Nucleus accumbens (tissue), 56 donors: Measurements from ENCODE around the gene CKLF.
"Not testable (repeated sequence)": the region's sequence is repeated elsewhere in the genome, so short reads cannot be mapped to it uniquely, and the experiment has no call there.

Experiments
- DNase-seq, 56 donors: peaks; one replicate each; lab custom pipeline; 2025; lab: John Stamatoyannopoulos, UW

The CKLF gene

GRCh38 chr16:66563574-66564334 is 11.4 kb downstream of the CKLF start:
- no peak for DNase-seq

GRCh38 chr16:66566051-66566901 is 13.9 kb downstream of the CKLF start, which contains the start of gene CMTM1:
Gene CMTM1, plus strand, starts transcription at chr16:66566439. Its CDS starts 75 bp downstream, at chr16:66566514.
- no peak for DNase-seq

- DNase-seq, result not testable (repeated sequence)
These were observed 14.9 kb downstream of the CKLF start for GRCh38 chr16:66567270-66567669.

- no peak for DNase-seq
These were observed 16.0 kb downstream of the CKLF start for GRCh38 chr16:66568355-66568754.

- DNase-seq, result no peak
These were observed 16.8 kb downstream of the CKLF start for GRCh38 chr16:66569131-66569530.

- DNase-seq, result no peak
These were observed 17.5 kb downstream of the CKLF start for GRCh38 chr16:66569827-66570405.

GRCh38 chr16:66572356-66572755 is 20.0 kb downstream of the CKLF start:
- DNase-seq, result no peak

GRCh38 chr16:66574081-66574480 is 21.7 kb downstream of the CKLF start:
- DNase-seq, result no peak

GRCh38 chr16:66574531-66574930 is 22.2 kb downstream of the CKLF start:
- no peak for DNase-seq

GRCh38 chr16:66575060-66575459 is 22.7 kb downstream of the CKLF start:
- DNase-seq, result no peak

GRCh38 chr16:66576296-66576695 is 23.9 kb downstream of the CKLF start:
- DNase-seq, result no peak

GRCh38 chr16:66578651-66579531 is 26.5 kb downstream of the CKLF start, which contains the start of gene CMTM2:
Gene CMTM2, plus strand, starts transcription at chr16:66579463. Its CDS starts 145 bp downstream, at chr16:66579608.
- DNase-seq, result no peak

GRCh38 chr16:66580605-66581209 is 28.3 kb downstream of the CKLF start:
- no peak for DNase-seq

- DNase-seq, result no peak
These were observed 29.0 kb downstream of the CKLF start for GRCh38 chr16:66581246-66581952.

GRCh38 chr16:66585481-66586239 is 33.3 kb downstream of the CKLF start:
- peak in 2 of 56 donors; percentile 5 to 13 for DNase-seq

GRCh38 chr16:66587881-66588600 is 35.7 kb downstream of the CKLF start:
- DNase-seq, result peak in 2 of 56 donors; percentile 15 to 21

- peak in 13 of 56 donors; percentile 9 to 48 (median 17) for DNase-seq
These were observed 36.8 kb downstream of the CKLF start for GRCh38 chr16:66588981-66589713.
